Smooth muscle cell (in vitro differentiated cells): ENCODE results near the gene UFL1. TPM values are rescaled to one million over a fixed set of nuclear protein-coding genes. Genes with fewer than 3 reads are reported as not detected.

Experiments
- DNase-seq: peaks from one replicate; lab custom pipeline; 2025; ENCODE audit not compliant: unreplicated experiment; lab: John Stamatoyannopoulos, UW
- H2AFZ ChIP-seq: fragments of 200-600 bp; sonication (generic); 2 replicates; pipeline ENCODE4 v1.6.0; 2016; ENCODE audit warnings: antibody characterized with exemption, low read depth, mild to moderate bottlenecking
- H3F3A ChIP-seq: fragments of 200-600 bp; sonication (generic); 2 replicates; pipeline ENCODE4 v1.6.0; 2017; ENCODE audit warnings: antibody characterized with exemption, low read depth
- H3K27ac ChIP-seq: fragments of 200-600 bp; sonication (generic); 2 replicates; pipeline ENCODE4 v1.5.1; 2016; ENCODE audit warnings: low read depth, mild to moderate bottlenecking
- H3K27me3 ChIP-seq: fragments of 200-600 bp; sonication (generic); 2 replicates; pipeline ENCODE4 v1.6.1; 2016; ENCODE audit warnings: low read depth, mild to moderate bottlenecking
- H3K36me3 ChIP-seq: fragments of 200-600 bp; sonication (generic); 2 replicates; pipeline ENCODE4 v1.5.1; 2016; ENCODE audit warnings: low read depth
- H3K4me1 ChIP-seq: fragments of 200-600 bp; sonication (generic); 2 replicates; pipeline ENCODE4 v1.5.1; 2016; ENCODE audit warnings: low read depth
- H3K4me2 ChIP-seq: fragments of 200-600 bp; sonication (generic); 2 replicates; pipeline ENCODE4 v1.6.0; 2016; ENCODE audit warnings: mild to moderate bottlenecking
- H3K4me3 ChIP-seq: fragments of 200-600 bp; sonication (generic); 2 replicates; pipeline ENCODE4 v1.5.1; 2016; ENCODE audit warnings: mild to moderate bottlenecking
- H3K79me2 ChIP-seq: fragments of 200-600 bp; sonication (generic); 2 replicates; pipeline ENCODE4 v1.6.0; 2016; ENCODE audit warnings: low read depth, mild to moderate bottlenecking
- H3K9ac ChIP-seq: fragments of 200-600 bp; sonication (generic); 2 replicates; pipeline ENCODE4 v1.6.0; 2016; ENCODE audit warnings: low read depth
- H3K9me3 ChIP-seq: fragments of 200-600 bp; sonication (generic); replicated peaks from 2 replicates; pipeline ENCODE4 v1.5.1; 2016; ENCODE audit warnings: low read depth
- H4K20me1 ChIP-seq: fragments of 200-600 bp; sonication (generic); 2 replicates; pipeline ENCODE4 v1.6.0; 2016; ENCODE audit warnings: low read depth
- WGBS: methylation state at CpG from one replicate; pipeline ENCODE4 v1.1.7; 2016; ENCODE audit warnings: low lambda C conversion rate; 5-methylcytosine and 5-hydroxymethylcytosine counted together
- polyA plus RNA-seq: library from polyadenylated mRNA; unstranded; fragments of >200 nt; fragmentation: Nextera tagmentation; extraction: Ambion mirVana; gene quantifications from 2 replicates; pipeline ENCODE4 v1.2.1, GENCODE V29; 2016
- total RNA-seq: library from RNA; depleted of rRNA; stranded (reverse); fragments of >200 nt; gene quantifications from 2 replicates; pipeline ENCODE4 v1.2.3, GENCODE V29; 2014
- TF ChIP-seq, protein P1 (sequence below): fragments of 200-600 bp; sonication (generic); IDR thresholded peaks from 2 replicates; pipeline ENCODE4 v1.5.1; 2017; ENCODE audit warnings: borderline replicate concordance, mild to moderate bottlenecking, antibody characterized with exemption; ENCODE audit not compliant: insufficient read depth, poor library complexity, severe bottlenecking

The UFL1 gene
- total and polyA plus RNA-seq, 2 experiments from 2014 or later = 19.2 to 41.2 TPM

DNA sequence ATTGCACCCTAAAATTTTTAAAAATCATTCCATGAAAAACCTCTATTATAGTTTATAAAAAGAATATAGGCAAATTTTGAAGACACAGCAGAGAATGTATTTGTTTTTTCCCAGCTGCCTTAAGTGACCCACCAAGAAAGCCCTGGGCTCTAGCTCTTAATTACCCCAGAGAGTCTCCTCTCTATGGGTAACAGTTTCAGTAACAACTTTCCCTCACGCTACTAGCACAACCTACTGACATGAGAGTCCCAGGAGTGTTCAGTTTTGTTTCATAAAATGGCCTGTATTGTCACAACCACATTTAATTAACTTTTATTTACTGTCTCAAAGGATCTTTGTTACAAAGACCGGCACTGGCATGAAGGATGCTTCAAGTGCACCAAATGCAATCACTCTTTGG lies 82.8 kb downstream of the UFL1 start:
- H3K27me3 ChIP-seq = no peaks in the 10 kb centered on the region
- H3K36me3 ChIP-seq = no peaks in the 10 kb centered on the region
- no peak overlapping the region for H3K4me3 ChIP-seq
- H3K79me2 ChIP-seq = no peaks in the 10 kb centered on the region
- 92% methylated on average over 2 of the region's 2 CpGs for WGBS
- H3K9me3 ChIP-seq = no peaks in the 10 kb centered on the region
- H3K9ac ChIP-seq = no peak overlapping the region
- no peak for DNase-seq
- no peaks in the 10 kb centered on the region for H3K4me1 ChIP-seq
- TF ChIP-seq, protein P1, sequence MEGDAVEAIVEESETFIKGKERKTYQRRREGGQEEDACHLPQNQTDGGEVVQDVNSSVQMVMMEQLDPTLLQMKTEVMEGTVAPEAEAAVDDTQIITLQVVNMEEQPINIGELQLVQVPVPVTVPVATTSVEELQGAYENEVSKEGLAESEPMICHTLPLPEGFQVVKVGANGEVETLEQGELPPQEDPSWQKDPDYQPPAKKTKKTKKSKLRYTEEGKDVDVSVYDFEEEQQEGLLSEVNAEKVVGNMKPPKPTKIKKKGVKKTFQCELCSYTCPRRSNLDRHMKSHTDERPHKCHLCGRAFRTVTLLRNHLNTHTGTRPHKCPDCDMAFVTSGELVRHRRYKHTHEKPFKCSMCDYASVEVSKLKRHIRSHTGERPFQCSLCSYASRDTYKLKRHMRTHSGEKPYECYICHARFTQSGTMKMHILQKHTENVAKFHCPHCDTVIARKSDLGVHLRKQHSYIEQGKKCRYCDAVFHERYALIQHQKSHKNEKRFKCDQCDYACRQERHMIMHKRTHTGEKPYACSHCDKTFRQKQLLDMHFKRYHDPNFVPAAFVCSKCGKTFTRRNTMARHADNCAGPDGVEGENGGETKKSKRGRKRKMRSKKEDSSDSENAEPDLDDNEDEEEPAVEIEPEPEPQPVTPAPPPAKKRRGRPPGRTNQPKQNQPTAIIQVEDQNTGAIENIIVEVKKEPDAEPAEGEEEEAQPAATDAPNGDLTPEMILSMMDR = no peak
- H4K20me1 ChIP-seq = no peaks in the 10 kb centered on the region
- H3K4me2 ChIP-seq = no peak overlapping the region
- no peak overlapping the region for H2AFZ ChIP-seq
- no peaks in the 10 kb centered on the region for H3F3A ChIP-seq
- no peak overlapping the region for H3K27ac ChIP-seq

Other genes starting within 250 kb of the UFL1 start
- gene FHL5, start 41.3 kb downstream of the UFL1 start, total RNA-seq = not detected in 2 replicates
- gene FHL5, start 41.3 kb downstream of the UFL1 start, polyA plus RNA-seq = not detected in 2 replicates